Uterus (tissue), 2 donors: ENCODE measurements around the gene PHIP.

Experiments used
- CTCF ChIP-seq, 4 experiments: fragments of 200-600 bp in 2 of 4; fragments of 450-650 bp in 2 of 4; sonication (generic) in 2 of 4; IDR thresholded peaks; one replicate each; pipeline ENCODE4 v1.5.1; 2016 to 2019; ENCODE audit warnings: antibody characterized with exemption in 4 of 4, mild to moderate bottlenecking in 2 of 4, moderate library complexity in 1 of 4
- POLR2A ChIP-seq, 2 donors: fragments of 450-650 bp; IDR thresholded peaks; one replicate each; pipeline ENCODE4 v1.6.1; 2016; ENCODE audit warnings: antibody characterized with exemption in 2 of 2, mild to moderate bottlenecking in 1 of 2, moderate library complexity in 1 of 2

DNA sequence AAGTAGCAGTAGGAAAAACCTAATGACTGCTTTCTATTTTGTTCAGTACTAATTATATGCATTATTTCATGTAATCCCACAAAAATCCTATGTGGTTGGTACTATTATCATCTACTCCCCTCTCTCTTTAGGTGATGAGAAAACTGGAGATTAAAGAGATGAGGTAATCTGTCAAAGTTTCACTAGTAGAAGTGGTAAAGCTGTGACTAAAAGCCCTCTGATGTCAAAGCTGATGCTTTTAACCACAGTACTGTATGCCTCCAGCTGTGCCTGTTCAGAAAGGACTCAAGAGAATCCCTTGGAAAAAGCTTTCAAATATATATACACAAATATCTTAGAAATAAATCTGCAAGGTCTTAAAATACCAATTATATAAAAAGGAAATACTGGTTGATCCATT is 38.0 kb downstream of the PHIP start:
- TF ChIP-seq CTCF (IDR thresholded peaks at IDR 0.05) (no peak), POLR2A (IDR thresholded peaks at IDR 0.05) (no peak)
